Small intestine (tissue), 7 donors: ENCODE results near the gene STK31. TPM values are rescaled to one million over a fixed set of nuclear protein-coding genes. Genes with fewer than 3 reads are reported as not detected.
"Not testable (repeated sequence)": the region's sequence is repeated elsewhere in the genome, so short reads cannot be mapped to it uniquely, and the experiment has no call there.

Experiments used
- DNase-seq, 2 donors: peaks; one replicate each; pipeline versions ENCODE4 v3.0.0 to v3.0.0-alpha.2; 2013
- FAIRE-seq: peaks from 2 replicates; lab custom pipeline; 2012; peaks lifted over from hg19 to GRCh38; lab: Jason Lieb, UNC
- H3K27ac ChIP-seq, 3 donors: one replicate each; pipeline ENCODE4 v1.5.1; 2013; ENCODE audit warnings: low read length in 2 of 3, mild to moderate bottlenecking in 2 of 3, control low read depth in 1 of 3, inconsistent platforms in 1 of 3, low read depth in 1 of 3, moderate library complexity in 1 of 3
- H3K27me3 ChIP-seq, 3 donors: one replicate each; pipeline ENCODE4 v1.6.1; 2013; ENCODE audit warnings: low read length in 3 of 3, inconsistent platforms in 1 of 3; ENCODE audit not compliant: control insufficient read depth in 3 of 3, insufficient read depth in 3 of 3
- H3K36me3 ChIP-seq, 3 donors: one replicate each; pipeline ENCODE4 v1.6.1; 2013; ENCODE audit warnings: low read length in 3 of 3, inconsistent platforms in 1 of 3, low read depth in 1 of 3, mild to moderate bottlenecking in 1 of 3, moderate library complexity in 1 of 3; ENCODE audit not compliant: control insufficient read depth in 3 of 3, insufficient read depth in 2 of 3
- H3K4me1 ChIP-seq, 3 donors: one replicate each; pipeline ENCODE4 v1.6.1; 2013; ENCODE audit warnings: low read length in 2 of 3, inconsistent platforms in 1 of 3, low read depth in 1 of 3, mild to moderate bottlenecking in 1 of 3, moderate library complexity in 1 of 3; ENCODE audit not compliant: control insufficient read depth in 3 of 3, insufficient read depth in 2 of 3
- H3K4me3 ChIP-seq, 3 donors: one replicate each; pipeline ENCODE4 v1.5.1; 2013; ENCODE audit warnings: low read length in 3 of 3, control low read depth in 1 of 3, inconsistent platforms in 1 of 3, low read depth in 1 of 3, mild to moderate bottlenecking in 1 of 3, moderate library complexity in 1 of 3
- H3K9me3 ChIP-seq, 2 donors: one replicate each; pipeline ENCODE4 v1.6.1; 2013; ENCODE audit warnings: low read depth in 1 of 2, low read length in 1 of 2; ENCODE audit not compliant: control insufficient read depth in 2 of 2, insufficient read depth in 1 of 2
- WGBS, 3 donors: extraction: QIAGEN DNeasy Blood & Tissue Kit; methylation state at CpG; one replicate each; pipeline ENCODE4 v1.1.7; 2013; 5-methylcytosine and 5-hydroxymethylcytosine counted together
- polyA plus RNA-seq, 4 donors: library from polyadenylated mRNA; stranded (reverse) in 3 of 4; unstranded in 1 of 4; fragments of 200-250 nt in 3 of 4; fragments of 120-200 nt in 1 of 4; gene quantifications; one replicate each; pipeline versions ENCODE4 v1.2.1 to v1.2.3, GENCODE V29; 2013
- donor health status: healthy with polysubstance abuse.
- donor health status: control.
- donor health status: control.
- donor health status: Bipolar disorder and iron deficiency.
- donor health status: healthy.

Gene STK31
- polyA plus RNA-seq, 4 donors: 0.24 to 1.4 (median 0.43) TPM

DNA sequence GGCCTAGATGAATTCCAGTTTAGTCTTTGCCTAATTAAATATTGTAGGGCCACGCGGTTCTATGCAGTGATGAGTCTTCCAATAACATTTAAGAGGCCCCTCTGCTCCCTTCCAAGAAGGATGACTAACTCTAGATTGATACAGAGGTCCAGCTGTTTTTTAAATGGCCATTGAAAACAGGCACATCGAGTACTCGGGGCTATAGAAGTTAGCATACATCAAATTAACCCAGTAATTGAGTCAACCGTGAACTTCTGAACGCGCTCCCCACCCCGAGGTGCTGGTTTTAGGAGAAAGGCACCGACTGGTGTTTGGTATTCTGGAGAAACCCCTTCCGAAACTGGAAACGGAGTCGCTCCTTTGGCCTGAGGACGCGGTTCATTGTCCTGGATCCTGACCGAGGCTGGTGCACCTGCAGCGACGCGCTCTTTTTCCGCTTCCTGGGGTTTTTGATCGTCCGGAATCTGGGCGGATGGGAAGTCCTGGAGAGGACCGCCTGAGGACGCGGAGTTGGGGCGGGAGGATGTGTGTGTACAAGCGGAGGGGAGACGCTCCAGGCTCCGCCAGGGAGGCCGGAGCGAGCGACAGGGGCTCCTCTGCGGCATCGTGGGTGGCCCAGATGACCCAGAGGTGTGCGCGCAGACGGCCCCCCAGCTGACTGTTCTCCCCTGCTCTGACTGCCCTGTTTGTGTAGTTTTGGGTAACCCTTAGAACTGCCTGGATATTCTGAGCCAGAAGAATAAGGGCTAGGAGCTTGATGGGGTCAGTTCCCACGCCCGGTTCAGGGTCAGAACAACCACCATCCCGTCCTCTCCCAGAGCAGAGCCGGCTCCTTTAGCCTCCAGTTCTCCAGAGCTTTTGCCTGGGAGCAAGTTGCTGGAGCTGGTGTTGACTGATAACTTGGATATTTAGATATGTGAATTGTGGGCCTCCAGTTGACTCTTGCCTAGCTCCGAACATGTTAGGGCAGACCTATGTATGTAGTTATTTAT, 29.3 kb upstream of the STK31 start:
- Histone ChIP-seq H3K4me3 (peak overlapping the region; percentile 62 to 89 (median 77)), H3K9me3 (no peaks in the 10 kb centered on the region), H3K4me1 (peaks cover 0 to 3% (median 2%) of the 10 kb centered on the region in 3 donors), H3K36me3 (peaks cover 0 to 7% (median 0%) of the 10 kb centered on the region in 3 donors), H3K27ac (peak overlapping the region; percentile 88 to 91 (median 90)), H3K27me3 (no peaks in the 10 kb centered on the region)
- DNase-seq (peak; percentile 88 to 89), FAIRE-seq (no peak)
- 3 to 8% (median 4%) methylated on average over 41 to 42 of the region's 42 CpGs for WGBS, 3 donors

DNA sequence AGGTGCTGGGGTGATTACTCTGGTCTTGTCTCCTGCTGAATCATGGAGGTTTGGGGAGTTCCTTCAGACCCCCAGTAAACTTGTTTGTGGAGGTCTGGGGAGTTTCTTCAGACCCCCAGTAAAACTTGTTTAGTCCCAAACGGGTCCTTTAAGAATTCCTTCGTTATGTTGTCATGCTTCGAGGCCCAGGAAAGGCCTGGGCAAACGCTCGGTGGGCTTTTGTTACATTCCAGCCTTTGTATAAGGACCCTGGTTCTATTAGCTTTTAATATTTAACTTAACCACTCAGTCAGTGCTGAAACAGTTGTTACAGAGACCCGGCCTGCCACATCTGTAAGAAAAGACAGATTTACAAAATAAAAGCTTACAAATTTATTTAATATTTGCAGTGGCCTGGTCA, 26.0 kb upstream of the STK31 start:
- H3K4me3 ChIP-seq, H3K27me3 ChIP-seq, DNase-seq, FAIRE-seq, H3K27ac ChIP-seq, H3K4me1 ChIP-seq, H3K9me3 ChIP-seq: not testable (repeated sequence)
- peaks cover 0 to 26% (median 0%) of the 10 kb centered on the region in 3 donors for H3K36me3 ChIP-seq
- 30 to 53% (median 42%) methylated on average over 6 of the region's 6 CpGs for WGBS, 3 donors

- WGBS, 3 donors: 12 to 37% (median 36%) methylated on average over 3 of the region's 3 CpGs
- no peaks in the 10 kb centered on the region for H3K9me3 ChIP-seq
- H3K36me3 ChIP-seq: peaks cover 0 to 32% (median under 1%) of the 10 kb centered on the region in 3 donors
- H3K27ac ChIP-seq: peak overlapping the region in 2 of 3 donors; percentile 20 to 43
- H3K27me3 ChIP-seq: no peaks in the 10 kb centered on the region
- peaks cover 0 to 3% (median 2%) of the 10 kb centered on the region in 3 donors for H3K4me1 ChIP-seq
- no peak overlapping the region for H3K4me3 ChIP-seq
- peak; percentile 51 to 62 for DNase-seq
- FAIRE-seq: peak; percentile 64
Observed at GRCh38 chr7:23685731-23686130, 24.3 kb upstream of the STK31 start.

DNA sequence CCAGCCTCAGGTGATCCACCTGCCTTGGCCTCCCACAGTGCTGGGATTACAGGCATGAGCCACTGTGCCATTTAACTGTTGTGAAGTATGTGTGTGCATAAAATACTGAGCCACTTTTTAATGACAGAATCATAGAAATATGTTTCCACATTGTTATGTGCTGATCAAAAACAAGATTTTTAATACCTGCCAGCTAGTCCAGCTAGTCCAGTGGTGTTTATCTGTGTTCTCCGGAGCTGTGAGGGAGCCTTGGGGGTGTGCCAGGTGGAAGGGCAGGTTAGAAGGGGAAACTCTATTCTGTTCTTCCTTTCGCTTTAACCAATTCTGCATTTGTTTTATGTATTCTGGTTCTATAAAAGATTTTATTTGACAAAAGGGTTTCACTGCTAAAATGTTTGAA, 23.0 kb upstream of the STK31 start:
- no peak for FAIRE-seq
- no peak overlapping the region for H3K27ac ChIP-seq
- 33 to 65% (median 53%) methylated on average over 2 of the region's 2 CpGs for WGBS, 3 donors

DNA sequence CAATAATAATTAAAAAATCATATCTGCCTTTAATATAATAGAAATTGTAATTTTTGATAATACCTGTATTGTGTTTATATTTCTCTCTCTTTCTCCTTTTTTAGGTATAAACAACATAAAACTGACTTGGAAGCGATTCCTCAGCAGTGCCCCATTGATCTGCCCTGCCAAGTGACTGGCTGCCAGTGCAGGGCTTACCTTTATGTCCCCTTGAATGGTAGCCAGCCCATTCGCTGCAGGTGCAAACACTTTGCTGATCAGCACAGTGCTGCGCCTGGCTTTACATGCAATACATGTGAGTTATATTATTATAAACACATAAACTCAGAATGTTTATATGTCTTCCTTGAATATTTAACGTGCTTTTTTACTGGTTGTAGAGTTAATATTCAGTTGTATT, 20.9 kb upstream of the STK31 start:
- H3K9me3 ChIP-seq: peaks cover 0 to 3% of the 10 kb centered on the region in 2 donors
- no peak overlapping the region for H3K4me3 ChIP-seq
- no peaks in the 10 kb centered on the region for H3K27me3 ChIP-seq
- 84 to 92% (median 89%) methylated on average over 4 of the region's 4 CpGs for WGBS, 3 donors
- DNase-seq (no peak), FAIRE-seq (no peak)
- peaks cover 0 to 3% (median 2%) of the 10 kb centered on the region in 3 donors for H3K4me1 ChIP-seq
- peaks cover 3 to 39% (median 8%) of the 10 kb centered on the region in 3 donors for H3K36me3 ChIP-seq
- H3K27ac ChIP-seq: no peak overlapping the region

More for the DNA sequence above, 23.0 kb upstream of the STK31 start:
- H3K27me3 ChIP-seq: no peaks in the 10 kb centered on the region
- H3K4me3 ChIP-seq: no peak overlapping the region
- no peak for DNase-seq
- H3K4me1 ChIP-seq: peaks cover 0 to 3% (median 2%) of the 10 kb centered on the region in 3 donors
- peaks cover 3 to 39% (median 3%) of the 10 kb centered on the region in 3 donors for H3K36me3 ChIP-seq
- no peaks in the 10 kb centered on the region for H3K9me3 ChIP-seq

- FAIRE-seq (no peak), DNase-seq (no peak)
- Histone ChIP-seq H3K4me1 (no peaks in the 10 kb centered on the region), H3K36me3 (peaks cover 3 to 39% (median 10%) of the 10 kb centered on the region in 3 donors), H3K9me3 (peaks cover 0 to 6% of the 10 kb centered on the region in 2 donors), H3K4me3 (no peak overlapping the region), H3K27me3 (no peaks in the 10 kb centered on the region), H3K27ac (no peak overlapping the region)
- WGBS, 3 donors: 85 to 92% (median 86%) methylated on average over 4 of the region's 4 CpGs
Observed at GRCh38 chr7:23691320-23691719, 18.7 kb upstream of the STK31 start.

DNA sequence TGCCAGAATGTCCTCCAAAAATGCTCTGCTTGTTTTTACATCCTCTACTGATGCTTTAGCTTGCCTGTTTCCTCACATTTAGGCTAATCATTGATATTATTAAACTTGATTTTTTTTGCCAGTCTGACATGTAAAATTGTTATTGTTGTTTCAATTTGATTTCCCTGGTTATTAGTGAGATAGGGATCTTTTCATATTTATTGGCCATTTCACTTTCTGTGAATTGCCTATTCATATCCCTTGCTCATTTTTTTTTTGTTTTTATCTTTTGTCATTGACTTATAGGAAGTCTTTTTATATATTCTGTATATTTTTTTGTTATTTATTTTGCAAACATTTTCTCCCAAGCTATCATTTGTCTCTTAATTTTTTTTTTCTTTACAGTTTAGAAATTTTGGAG, 16.8 kb upstream of the STK31 start:
- Histone ChIP-seq H3K9me3 (peaks cover 0 to 6% of the 10 kb centered on the region in 2 donors), H3K4me1 (peaks cover 0 to 3% (median 0%) of the 10 kb centered on the region in 3 donors), H3K4me3 (no peak overlapping the region), H3K27me3 (no peaks in the 10 kb centered on the region), H3K27ac (no peak overlapping the region), H3K36me3 (peaks cover 3 to 32% (median 10%) of the 10 kb centered on the region in 3 donors)
- no peak for FAIRE-seq
- DNase-seq: no peak

DNA sequence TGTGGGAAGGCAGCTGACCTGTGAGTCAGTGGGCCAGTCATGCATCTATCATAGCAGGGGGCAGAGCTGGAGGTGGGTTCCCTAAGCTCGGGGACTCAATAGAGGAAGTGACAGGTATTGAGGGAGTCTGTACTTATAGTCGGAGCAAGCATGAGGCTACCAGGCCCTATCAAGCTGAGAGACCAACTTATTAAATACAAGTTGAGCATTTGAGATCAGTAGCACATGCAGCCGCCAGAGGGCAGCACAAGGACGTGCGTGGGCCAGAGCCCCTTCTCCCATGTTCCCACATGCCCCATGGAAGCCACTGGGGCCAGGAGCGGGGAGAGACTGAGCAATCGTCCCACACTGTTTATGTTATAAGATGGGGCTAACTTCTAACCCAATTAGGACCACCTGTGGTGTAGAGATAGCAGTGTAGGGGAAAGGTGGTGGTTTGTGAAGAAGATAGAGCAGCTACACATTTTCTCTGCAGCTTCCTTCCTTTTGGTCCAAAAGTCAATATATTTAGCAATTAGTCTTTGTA, 13.0 kb upstream of the STK31 start:
- Histone ChIP-seq H3K27me3 (no peaks in the 10 kb centered on the region), H3K36me3 (peaks cover 0 to 20% (median 7%) of the 10 kb centered on the region in 3 donors), H3K9me3 (peaks cover 0 to 6% of the 10 kb centered on the region in 2 donors), H3K27ac (no peak overlapping the region), H3K4me3 (no peak overlapping the region), H3K4me1 (peaks cover 0 to 10% (median 0%) of the 10 kb centered on the region in 3 donors)
- FAIRE-seq (no peak), DNase-seq (peak; percentile 52 to 83)
- 20 to 42% (median 29%) methylated on average over 7 of the region's 7 CpGs for WGBS, 3 donors
